Neutrophil (primary cell): ENCODE data around the gene PGA5.

ENCODE experiments used
- H3K27ac ChIP-seq: fragments of 200-600 bp; sonication (generic); 2 replicates; pipeline ENCODE4 v1.5.1; 2016; ENCODE audit warnings: mild to moderate bottlenecking, moderate library complexity
- H3K27me3 ChIP-seq: fragments of 200-600 bp; sonication (generic); 2 replicates; pipeline ENCODE4 v1.6.0; 2016; ENCODE audit warnings: mild to moderate bottlenecking
- H3K36me3 ChIP-seq: fragments of 200-600 bp; sonication (generic); 2 replicates; pipeline ENCODE4 v1.5.1; 2017
- H3K4me1 ChIP-seq, 2 experiments: fragments of 200-600 bp in 1 of 2; sonication (generic) in 1 of 2; 1 replicate in 1 of 2; 2 replicates in 1 of 2; pipeline versions ENCODE4 v1.5.1 to v1.6.1; 2013 to 2016; ENCODE audit warnings: low read depth in 1 of 2, low read length in 1 of 2, mild to moderate bottlenecking in 1 of 2, moderate library complexity in 1 of 2; ENCODE audit not compliant: control insufficient read depth in 1 of 2, insufficient read depth in 1 of 2
- H3K4me3 ChIP-seq, 2 experiments: fragments of 200-600 bp in 1 of 2; sonication (generic) in 1 of 2; 1 replicate in 1 of 2; 2 replicates in 1 of 2; pipeline ENCODE4 v1.5.1; 2013 to 2016; ENCODE audit warnings: low read depth in 1 of 2, low read length in 1 of 2, mild to moderate bottlenecking in 1 of 2, moderate library complexity in 1 of 2
- H3K9me3 ChIP-seq: fragments of 200-600 bp; sonication (generic); 2 replicates; pipeline ENCODE4 v1.5.1; 2016
- TF ChIP-seq, protein P1 (sequence below): fragments of 200-600 bp; sonication (generic); IDR thresholded peaks from 2 replicates; pipeline ENCODE4 v1.5.1; 2016; ENCODE audit warnings: antibody characterized with exemption

The PGA5 gene

DNA sequence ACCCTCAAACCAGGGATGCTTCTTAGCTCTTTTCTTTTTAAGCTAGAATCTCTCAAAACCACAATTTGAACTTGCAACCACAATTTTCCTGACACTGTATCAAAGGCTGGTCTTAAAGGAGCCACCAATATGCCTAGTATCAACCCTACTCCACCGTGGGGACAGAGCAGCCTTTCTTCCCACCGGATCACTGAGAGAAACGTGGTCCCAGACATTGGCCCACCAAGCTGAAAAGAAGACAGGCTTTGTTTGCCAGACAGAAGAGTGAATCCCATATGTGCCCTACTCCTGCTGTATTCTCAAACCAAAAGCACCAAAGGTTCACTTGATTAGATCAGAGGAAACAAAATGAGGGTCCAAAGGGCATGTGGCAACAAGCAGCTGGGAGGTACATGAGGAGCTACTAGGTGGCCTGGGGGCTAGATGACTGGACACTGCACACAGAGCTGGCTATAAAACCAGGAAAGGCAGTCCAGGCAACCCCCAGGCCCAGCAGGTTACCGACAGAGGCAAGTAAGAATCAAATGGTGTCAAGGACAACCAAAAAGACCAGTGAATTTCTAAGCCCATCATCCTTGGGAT lies 57.8 kb downstream of the PGA5 start:
- H3K9me3 ChIP-seq = no peaks in the 10 kb centered on the region
- H3K27me3 ChIP-seq = peaks cover 28% of the 10 kb centered on the region
- peaks cover 21 to 22% of the 10 kb centered on the region in 2 experiments for H3K4me1 ChIP-seq
- peaks cover 57% of the 10 kb centered on the region for H3K36me3 ChIP-seq
- no peak overlapping the region for H3K27ac ChIP-seq
- TF ChIP-seq, protein P1, sequence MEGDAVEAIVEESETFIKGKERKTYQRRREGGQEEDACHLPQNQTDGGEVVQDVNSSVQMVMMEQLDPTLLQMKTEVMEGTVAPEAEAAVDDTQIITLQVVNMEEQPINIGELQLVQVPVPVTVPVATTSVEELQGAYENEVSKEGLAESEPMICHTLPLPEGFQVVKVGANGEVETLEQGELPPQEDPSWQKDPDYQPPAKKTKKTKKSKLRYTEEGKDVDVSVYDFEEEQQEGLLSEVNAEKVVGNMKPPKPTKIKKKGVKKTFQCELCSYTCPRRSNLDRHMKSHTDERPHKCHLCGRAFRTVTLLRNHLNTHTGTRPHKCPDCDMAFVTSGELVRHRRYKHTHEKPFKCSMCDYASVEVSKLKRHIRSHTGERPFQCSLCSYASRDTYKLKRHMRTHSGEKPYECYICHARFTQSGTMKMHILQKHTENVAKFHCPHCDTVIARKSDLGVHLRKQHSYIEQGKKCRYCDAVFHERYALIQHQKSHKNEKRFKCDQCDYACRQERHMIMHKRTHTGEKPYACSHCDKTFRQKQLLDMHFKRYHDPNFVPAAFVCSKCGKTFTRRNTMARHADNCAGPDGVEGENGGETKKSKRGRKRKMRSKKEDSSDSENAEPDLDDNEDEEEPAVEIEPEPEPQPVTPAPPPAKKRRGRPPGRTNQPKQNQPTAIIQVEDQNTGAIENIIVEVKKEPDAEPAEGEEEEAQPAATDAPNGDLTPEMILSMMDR = no peak
- no peak overlapping the region for H3K4me3 ChIP-seq
